IPS DF 19.7 (cell line): Measurements from ENCODE around the gene PDGFRB.

ENCODE experiments used
- DNase-seq: peaks from one replicate; pipeline ENCODE4 v3.0.0-alpha.2; 2013; ENCODE audit warnings: low read depth, low spot score

The PDGFRB gene

DNA sequence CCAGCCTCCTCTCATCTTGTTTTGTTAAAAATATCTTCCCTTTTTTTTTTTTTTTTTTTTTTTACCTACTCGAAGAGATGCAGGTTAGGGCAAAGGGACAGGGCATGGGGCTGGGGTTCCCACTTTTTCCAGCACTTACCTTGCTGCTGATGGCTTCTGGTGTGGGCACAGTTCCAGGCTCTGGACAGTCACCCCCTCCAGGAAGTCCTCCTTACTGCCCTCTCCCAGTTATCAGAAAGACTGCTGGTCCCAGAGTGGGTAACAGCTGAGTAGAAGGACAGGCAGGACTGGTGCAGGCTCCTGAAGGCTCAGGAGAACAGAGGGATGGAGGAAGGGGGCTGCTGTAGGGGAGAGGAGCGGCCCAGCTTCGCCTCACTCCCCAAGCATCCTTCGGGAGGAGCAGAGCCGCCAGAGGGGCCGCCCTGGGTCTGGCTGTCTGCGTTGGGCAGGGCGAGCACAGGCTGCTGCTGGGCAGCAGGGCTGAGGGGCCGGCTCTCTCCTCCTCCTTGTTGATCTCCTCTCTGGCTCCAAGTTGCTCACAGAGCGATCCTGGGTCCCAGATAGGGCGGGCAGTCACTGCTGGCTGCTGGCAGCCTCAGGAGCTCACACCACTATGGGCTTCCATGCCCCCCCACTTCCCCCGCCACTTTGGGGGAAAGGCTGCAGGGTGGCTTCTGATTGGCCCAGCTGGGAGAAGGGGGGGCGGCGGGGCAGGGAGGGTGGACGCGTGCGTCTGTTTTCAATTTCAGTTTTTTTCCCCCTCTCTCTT lies at the start of gene PDGFRB:
TSS of gene PDGFRB (minus strand) at position 588 of the 769 bp plus-strand sequence. CDS start 18,798 bp downstream, outside the sequence.
- DNase-seq = no peak

GRCh38 chr5:150204590-150204960 lies 48.9 kb upstream of the PDGFRB start:
- no peak for DNase-seq

- no peak for DNase-seq
Observed at GRCh38 chr5:150203832-150204589, 48.4 kb upstream of the PDGFRB start.

DNA sequence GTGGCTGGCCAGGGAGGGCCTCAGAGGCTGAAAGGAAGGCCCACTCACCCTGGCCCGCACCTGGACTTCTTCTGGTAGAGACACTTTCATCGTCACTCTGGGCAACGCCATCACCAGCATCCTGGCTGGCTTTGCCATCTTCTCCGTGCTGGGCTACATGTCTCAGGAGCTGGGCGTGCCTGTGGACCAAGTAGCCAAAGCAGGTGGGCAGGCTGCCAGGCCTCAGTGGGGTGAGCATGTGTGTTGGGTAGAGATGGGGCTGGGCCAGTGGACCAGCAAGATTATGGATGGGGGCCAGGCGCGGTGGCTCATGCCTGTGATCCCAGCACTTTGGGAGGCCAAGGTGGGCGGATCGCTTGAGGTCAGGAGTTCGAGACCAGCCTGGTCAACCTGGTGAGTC lies 46.9 kb upstream of the PDGFRB start:
- no peak for DNase-seq

DNA sequence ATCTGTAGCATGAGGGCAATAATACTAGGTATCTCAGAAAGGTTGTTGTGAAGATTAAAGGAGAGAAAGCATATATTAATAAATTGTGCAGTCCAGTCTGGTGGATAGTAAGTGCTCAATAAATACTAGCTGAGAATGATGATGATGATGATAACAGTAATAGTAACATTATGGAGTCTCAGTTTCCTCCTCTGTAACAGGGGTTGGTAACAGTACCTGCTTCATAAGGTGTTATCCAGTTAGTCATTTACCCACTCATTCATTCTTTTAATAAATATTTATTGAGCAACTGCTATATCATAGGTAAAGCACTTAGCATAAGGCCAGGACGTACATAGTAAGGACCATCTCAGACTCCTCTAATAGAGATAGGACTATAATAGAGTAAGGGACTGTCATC lies 41.8 kb upstream of the PDGFRB start:
- DNase-seq = no peak

- DNase-seq = no peak
Observed at GRCh38 chr5:150196986-150197385, 41.3 kb upstream of the PDGFRB start.

- no peak for DNase-seq
Observed at GRCh38 chr5:150196514-150196913, 40.9 kb upstream of the PDGFRB start.

GRCh38 chr5:150195736-150196485 lies 40.3 kb upstream of the PDGFRB start:
- no peak for DNase-seq

- DNase-seq = no peak
Observed at GRCh38 chr5:150192462-150192861, 36.8 kb upstream of the PDGFRB start.

- DNase-seq = no peak
Observed at GRCh38 chr5:150190987-150191386, 35.3 kb upstream of the PDGFRB start.

- DNase-seq = no peak
Observed at GRCh38 chr5:150190503-150190979, 34.9 kb upstream of the PDGFRB start.

DNA sequence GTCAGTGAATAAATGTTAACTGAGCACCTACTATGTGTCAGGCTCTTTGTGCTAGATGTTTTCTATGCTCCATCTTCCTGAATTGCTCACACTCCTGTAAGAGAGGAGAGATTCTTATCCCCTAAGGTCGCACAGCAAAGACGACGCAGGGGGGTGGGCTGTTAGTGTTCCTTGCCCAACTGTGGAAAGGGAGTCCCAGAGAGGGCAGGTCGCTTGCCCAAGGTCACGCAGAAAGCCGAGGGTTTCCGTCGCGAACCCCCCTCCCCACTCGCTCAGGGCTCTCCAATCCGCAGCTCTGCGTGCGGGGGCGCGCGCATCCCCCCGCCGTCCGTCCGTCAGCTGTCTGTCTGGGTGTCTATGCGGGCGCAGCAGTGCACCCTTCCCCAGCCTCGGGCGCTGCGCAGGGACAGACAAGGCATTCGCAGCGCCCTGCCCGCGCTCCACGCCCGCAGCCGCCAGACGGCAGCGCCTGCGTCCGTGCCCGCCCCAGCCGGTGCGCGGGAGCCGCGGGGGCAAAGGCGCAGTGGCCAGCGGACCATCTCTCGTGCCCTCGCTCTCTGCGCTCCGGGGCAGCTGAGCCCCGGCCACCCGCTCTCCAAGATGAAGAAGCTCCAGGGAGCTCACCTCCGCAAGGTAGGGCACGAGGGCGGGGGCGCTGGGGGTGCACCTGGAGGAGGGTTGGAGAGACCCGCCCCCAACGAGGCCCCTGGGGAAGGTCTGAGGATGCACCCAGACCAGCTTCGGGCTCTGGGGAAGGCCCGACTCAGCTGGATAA lies 34.3 kb upstream of the PDGFRB start, which contains the start of gene SLC6A7:
TSS of gene SLC6A7 (plus strand) at position 335 of the 775 bp plus-strand sequence. CDS start at position 601, 266 bp downstream.
- no peak for DNase-seq

GRCh38 chr5:150189326-150189725 lies 33.7 kb upstream of the PDGFRB start:
- no peak for DNase-seq

- DNase-seq = no peak
Observed at GRCh38 chr5:150188146-150188842, 32.6 kb upstream of the PDGFRB start.

DNA sequence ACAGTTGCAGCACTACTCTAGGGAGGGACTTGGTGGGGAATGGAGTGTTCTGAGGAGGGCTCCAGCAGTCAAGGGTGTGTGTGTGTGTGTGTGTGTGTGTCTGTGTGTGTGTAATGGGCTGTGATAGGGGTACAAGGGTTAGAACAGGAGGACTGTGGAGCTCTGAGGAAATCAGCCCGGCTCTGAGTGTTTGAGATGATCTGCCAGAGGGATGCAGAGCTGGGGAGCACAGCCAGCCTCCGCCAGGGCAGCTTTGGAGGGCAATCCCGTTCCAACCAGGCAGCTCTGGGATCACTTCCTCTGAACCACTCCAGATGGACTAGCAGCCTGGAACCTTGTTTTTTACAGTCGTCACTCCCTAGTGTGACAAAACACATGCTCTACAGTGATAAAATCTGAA lies 31.3 kb upstream of the PDGFRB start:
- no peak for DNase-seq

- no peak for DNase-seq
Observed at GRCh38 chr5:150186137-150186536, 30.5 kb upstream of the PDGFRB start.

DNA sequence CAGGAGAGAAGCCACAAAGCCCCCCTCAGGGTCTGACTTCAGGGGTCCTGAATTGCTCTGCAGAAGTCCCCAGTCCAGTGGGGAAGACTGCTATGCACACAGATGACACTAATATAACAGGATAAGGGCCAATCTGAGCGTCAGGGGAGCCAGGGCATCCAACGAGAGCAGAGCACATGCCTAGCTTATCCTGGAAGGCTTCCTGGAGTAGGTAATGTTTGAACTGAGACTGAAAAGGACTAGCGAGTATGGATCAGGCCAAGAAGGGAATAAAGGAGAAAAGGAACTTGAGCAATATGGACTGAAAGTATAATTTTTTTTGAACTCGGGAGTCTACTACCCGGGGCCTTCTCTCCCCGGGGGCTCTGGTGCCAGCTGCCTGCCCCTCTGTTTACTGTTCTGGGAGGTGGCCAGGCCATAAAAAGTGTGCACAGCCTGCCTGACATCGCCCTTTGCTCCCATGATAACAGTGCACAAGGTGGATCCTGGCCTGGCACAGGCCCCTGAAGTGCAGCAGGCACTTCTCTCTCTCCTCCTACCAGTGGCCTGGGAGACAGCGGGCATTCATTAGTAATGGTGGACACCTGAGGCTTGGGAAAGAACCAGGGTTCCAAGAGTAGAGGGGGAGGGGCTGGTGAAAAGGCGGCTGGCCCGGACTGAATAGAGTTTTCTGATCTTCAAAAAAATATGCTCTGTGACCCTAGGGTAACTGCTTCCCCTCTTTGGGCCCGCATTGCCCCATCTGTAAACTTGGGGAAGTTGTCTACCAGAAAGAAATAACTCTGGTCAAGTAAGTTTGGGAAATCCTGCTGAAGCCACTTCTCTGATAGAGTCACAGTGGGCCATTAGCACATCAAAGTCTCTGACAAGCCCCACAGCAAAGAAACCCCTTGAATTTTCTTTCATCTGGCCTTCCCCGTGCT lies 29.6 kb upstream of the PDGFRB start:
- no peak for DNase-seq

GRCh38 chr5:150184006-150184405 lies 28.4 kb upstream of the PDGFRB start:
- DNase-seq = no peak

GRCh38 chr5:150183436-150183835 lies 27.8 kb upstream of the PDGFRB start:
- DNase-seq = no peak

DNA sequence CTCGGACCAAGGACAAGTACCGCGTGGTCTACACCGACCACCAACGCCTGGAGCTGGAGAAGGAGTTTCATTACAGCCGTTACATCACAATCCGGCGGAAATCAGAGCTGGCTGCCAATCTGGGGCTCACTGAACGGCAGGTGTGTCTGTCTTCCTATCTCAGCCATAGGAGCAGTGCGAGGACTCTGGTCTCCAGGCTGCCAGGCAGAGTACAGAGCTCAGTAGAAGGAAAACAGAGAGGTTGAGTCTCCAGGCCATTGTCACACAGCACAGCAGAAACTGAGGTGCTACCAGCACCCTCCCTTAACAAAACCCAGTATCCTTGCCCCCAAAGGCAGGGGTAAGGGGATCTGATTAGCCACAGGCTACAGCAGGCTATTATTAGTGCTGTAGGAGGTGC lies 27.1 kb upstream of the PDGFRB start:
- DNase-seq = no peak
